HG02852 (cell line): Measurements from ENCODE around the gene TNPO1.

Source experiments
- ATAC-seq: cut with Tn5 transposase; IDR thresholded peaks from one replicate; pipeline ENCODE4 v1.9.1; 2021; ENCODE audit warnings: mild to moderate bottlenecking, moderate library complexity; ENCODE audit not compliant: unreplicated experiment

The TNPO1 gene

GRCh38 chr5:72850113-72850512, 33.7 kb downstream of the TNPO1 start:
- ATAC-seq: no peak

GRCh38 chr5:72852356-72852755, 35.9 kb downstream of the TNPO1 start:
- no peak for ATAC-seq

GRCh38 chr5:72854419-72854818, 38.0 kb downstream of the TNPO1 start:
- no peak for ATAC-seq

- no peak for ATAC-seq
These were observed 39.4 kb downstream of the TNPO1 start for GRCh38 chr5:72855821-72856220.

GRCh38 chr5:72857396-72857795, 40.9 kb downstream of the TNPO1 start:
- no peak for ATAC-seq

GRCh38 chr5:72859127-72859526, 42.7 kb downstream of the TNPO1 start:
- no peak for ATAC-seq

GRCh38 chr5:72860499-72860898, 44.0 kb downstream of the TNPO1 start:
- no peak for ATAC-seq

- no peak for ATAC-seq
These were observed 55.0 kb downstream of the TNPO1 start for GRCh38 chr5:72871366-72872024.

GRCh38 chr5:72878854-72879253, 62.4 kb downstream of the TNPO1 start:
- ATAC-seq: no peak

- ATAC-seq: no peak
These were observed 66.5 kb downstream of the TNPO1 start for GRCh38 chr5:72882989-72883388.

GRCh38 chr5:72883850-72884249, 67.4 kb downstream of the TNPO1 start:
- no peak for ATAC-seq

GRCh38 chr5:72884892-72885291, 68.4 kb downstream of the TNPO1 start:
- ATAC-seq: no peak

GRCh38 chr5:72885824-72886223, 69.4 kb downstream of the TNPO1 start:
- no peak for ATAC-seq

- ATAC-seq: no peak
These were observed 72.1 kb downstream of the TNPO1 start for GRCh38 chr5:72888595-72888994.

GRCh38 chr5:72889324-72889723, 72.9 kb downstream of the TNPO1 start:
- ATAC-seq: no peak

- no peak for ATAC-seq
These were observed 76.4 kb downstream of the TNPO1 start for GRCh38 chr5:72892846-72893245.

- ATAC-seq: no peak
These were observed 79.3 kb downstream of the TNPO1 start for GRCh38 chr5:72895758-72896157.

- ATAC-seq: no peak
These were observed 90.3 kb downstream of the TNPO1 start for GRCh38 chr5:72906806-72907205.

GRCh38 chr5:72908664-72909063, 92.2 kb downstream of the TNPO1 start:
- no peak for ATAC-seq

GRCh38 chr5:72917371-72917776, 100.9 kb downstream of the TNPO1 start:
- no peak for ATAC-seq

GRCh38 chr5:72920690-72921502, 104.4 kb downstream of the TNPO1 start:
- ATAC-seq: no peak

GRCh38 chr5:72921886-72922285, 105.4 kb downstream of the TNPO1 start:
- ATAC-seq: no peak
